NOMO-1 (cell line): ENCODE measurements around the gene SLC6A16.
A peak's percentile ranks its signal among the peaks of the same experiment; 100 is the strongest.
"Not testable (repeated sequence)": the region's sequence is repeated elsewhere in the genome, so short reads cannot be mapped to it uniquely, and the experiment has no call there.

Experiments used
- DNase-seq, 2 experiments: peaks; one replicate each; lab custom pipeline; 2025; ENCODE audit not compliant: unreplicated experiment in 2 of 2; lab: John Stamatoyannopoulos, UW

The SLC6A16 gene

DNA sequence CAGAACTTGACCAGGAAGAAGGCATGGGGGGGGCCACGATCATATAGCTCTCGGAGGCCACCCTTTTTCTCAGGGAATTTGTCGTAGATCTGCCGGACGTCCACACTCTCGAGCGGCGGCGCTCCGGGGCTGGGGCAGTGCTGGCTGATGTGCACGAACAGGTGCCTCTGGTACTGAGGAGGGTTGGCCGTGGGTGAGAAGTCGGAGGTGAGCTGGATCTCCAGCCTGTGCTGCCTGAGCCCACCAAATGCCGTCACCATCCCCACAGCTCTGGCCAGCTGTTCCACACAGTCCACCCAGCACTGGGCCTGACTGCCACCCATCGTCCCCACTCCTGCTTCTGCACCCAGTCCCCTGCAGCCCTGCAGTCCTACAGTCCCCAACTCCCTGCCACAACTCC, 22.2 kb upstream of the SLC6A16 start:
- no peak for DNase-seq

DNA sequence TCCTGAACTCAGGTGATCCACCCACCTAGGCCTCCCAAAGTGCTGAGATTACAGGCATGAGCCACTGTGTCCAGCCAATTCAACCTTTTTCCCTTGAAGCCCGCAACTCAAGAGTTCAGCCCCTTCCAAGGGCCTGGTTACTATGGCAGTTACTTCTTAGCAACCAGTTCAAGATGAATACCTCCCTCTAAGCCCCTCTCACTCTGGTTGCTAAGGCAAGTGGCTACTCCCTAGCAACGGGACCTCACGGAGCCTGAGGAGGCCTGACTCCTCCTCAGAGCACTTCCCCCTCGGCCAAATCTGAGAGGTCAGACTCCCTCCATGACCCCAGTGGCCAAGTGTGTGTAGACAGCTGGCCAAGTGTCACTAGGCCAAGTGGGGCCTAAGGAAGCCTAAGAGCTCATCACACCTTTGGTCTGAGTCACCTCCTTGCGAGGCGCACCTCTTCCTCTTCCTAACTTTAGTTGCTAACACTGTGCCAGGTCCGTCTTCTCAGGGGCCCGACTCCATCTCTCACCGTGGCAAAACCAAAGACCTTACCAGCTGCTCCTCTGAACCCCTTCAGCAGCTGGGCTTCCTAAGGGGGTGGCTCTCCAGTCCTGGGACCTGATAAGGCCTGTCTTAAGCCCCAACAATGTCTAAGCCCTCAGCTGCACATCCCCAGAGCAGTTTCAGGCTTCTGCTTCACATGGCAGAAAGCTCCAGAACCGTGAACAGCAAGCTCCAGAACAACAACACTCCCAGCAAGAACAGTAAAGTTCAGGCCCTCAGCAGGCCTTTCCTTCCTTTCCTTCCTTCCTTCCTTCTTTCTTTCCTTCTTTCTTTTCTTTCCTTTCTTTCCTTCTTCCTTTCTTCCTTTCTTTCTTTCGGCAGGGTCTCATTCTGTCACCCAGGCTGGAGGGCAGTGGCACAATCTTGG, 19.8 kb upstream of the SLC6A16 start:
- DNase-seq: no peak

DNA sequence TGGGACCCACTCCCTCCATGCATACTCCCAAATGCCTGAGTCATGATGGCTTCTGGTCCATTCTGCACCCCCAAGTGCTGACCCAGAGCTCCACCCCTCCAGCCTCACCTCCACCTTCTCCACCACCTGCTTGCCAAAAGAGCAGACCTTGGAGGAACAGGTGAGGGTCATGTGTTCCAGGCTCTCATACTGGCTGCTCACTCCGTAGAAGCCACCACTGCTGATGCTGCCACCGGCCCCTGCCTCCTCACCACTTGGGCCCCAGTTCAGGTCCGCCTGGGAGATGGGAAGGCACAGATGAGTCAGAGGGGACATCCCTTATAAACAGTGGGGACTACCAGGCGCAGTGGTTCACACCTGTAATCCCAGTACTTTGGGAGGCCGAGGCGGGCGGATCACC, 18.1 kb upstream of the SLC6A16 start:
- DNase-seq: no peak

DNA sequence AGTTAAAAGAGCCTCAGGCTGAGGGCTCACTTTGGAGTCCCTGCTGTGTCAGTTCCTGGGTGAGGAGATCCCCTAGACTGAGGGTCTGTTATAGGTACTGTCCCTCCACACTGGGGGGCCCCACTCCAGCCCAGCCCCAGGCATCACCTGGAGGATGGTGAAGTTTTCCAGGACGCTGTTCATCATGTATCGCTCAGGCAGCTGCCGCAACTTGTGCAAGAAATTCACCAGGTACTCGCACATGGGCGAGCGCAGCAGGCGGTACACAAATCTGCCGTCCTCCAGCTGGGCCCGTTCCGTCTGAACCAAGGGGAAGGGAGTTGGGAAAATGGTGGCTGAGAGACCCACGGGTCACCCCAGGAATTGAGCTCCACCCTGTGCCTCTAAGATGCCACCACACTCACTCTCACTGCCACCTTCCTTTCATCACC, 17.3 kb upstream of the SLC6A16 start:
- DNase-seq: no peak

DNA sequence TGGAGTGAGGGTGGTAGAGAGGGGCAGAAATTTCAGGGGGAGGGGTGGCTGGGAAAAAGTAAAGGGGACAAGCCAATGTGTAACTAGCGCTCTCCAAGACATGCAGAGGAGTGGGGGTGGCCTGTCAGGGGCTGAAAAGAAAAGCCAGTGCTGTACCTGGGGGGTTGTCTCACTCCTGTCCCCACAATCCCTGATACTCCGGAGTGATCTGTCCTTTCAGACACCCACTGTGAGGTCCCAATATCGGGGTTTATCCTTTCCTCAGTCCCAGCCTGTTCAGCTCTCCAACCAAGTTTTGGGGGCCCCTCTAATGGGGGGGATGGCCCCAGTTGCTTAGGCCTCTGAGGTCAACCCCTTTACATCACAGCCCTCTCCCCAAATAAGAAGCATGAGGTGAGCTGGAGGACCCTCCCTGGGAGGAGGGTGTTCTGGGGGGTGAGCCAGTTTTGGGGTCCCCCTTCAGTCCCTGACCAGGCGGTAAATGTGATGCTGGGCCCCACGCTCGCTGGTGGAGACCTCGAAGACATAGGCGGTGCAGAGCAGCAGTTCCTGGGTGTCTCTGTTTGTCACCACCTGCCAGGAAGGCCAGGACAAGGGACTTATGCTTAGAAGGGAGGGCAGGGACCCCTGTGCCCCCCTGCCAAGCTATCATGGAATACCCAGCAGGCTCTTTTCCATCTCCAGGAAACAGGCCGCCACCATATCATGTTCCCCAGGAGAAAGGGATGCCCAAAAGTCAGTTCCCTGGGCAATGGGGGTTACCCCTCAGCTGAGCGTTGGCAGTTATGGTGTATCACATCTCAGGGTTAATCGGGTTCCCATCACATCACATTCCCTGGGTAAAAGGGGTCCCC, 16.1 kb upstream of the SLC6A16 start:
- no peak for DNase-seq

DNA sequence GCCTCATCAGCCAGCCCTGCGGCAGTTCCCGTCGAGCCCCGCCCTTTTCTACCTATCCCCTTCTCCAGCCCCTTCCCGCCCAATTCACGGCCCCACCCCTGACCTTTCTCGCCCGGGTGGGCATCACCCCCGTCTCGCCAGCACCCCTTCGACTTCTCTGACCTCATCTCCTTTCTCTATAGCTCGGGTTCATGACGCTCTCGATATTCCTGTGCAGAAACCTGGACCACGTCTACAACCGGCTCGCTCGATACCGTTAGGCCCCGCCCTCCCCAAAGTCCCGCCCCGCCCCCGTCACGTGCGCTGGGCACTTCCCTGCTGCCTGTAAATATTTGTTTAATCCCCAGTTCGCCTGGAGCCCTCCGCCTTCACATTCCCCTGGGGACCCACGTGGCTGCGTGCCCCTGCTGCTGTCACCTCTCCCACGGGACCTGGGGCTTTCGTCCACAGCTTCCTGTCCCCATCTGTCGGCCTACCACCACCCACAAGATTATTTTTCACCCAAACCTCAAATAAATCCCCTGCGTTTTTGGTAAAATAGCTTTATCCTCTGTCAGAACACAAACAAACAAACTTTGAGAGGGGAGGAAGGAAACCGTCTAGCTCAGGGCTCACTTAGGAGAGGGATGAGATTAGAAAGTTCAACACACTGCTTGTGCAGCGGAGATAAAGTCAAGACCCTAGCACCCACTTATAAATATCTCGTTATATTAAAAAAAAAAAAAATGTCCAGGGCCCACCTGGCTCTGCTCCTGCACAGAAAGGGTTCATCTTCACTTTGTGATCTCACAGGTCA, 15.3 kb upstream of the SLC6A16 start:
- no peak for DNase-seq

DNA sequence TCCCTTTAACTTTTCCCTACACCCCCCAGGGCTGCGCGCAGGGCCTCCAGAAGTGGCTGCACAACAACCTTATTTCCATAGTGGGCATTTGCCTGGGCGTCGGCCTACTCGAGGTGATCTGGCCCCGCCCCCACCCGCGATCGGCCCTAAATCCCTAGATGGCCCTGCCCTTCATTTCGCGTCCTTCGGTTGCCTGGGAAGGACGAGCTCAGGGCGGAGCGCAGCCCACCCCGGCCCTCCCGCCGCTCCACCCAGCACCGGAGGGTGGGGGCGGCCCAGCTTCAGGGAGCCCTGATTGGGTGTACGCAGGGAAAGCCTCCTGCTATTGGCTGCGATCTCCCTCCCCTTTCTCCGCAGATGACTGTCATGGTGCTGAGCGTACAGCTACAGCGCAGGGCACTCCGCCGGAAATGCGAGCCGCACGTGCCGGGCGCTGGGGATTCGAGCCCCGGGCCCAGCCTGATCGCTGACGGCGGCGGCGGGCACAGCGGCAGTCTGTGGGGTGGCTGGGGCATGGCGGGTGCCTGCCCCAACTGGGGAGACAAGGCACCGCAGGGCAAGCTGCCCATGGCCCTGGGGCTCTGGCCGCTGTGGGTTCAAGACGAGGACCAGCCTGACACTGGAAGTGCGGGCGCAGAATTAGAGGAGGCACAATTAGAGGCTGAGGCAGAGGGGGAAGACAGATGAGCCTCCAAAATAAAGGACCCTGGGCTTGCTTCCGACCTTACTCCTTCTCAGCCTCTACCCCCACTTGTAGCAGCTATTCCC, 14.5 kb upstream of the SLC6A16 start:
- no peak for DNase-seq

DNA sequence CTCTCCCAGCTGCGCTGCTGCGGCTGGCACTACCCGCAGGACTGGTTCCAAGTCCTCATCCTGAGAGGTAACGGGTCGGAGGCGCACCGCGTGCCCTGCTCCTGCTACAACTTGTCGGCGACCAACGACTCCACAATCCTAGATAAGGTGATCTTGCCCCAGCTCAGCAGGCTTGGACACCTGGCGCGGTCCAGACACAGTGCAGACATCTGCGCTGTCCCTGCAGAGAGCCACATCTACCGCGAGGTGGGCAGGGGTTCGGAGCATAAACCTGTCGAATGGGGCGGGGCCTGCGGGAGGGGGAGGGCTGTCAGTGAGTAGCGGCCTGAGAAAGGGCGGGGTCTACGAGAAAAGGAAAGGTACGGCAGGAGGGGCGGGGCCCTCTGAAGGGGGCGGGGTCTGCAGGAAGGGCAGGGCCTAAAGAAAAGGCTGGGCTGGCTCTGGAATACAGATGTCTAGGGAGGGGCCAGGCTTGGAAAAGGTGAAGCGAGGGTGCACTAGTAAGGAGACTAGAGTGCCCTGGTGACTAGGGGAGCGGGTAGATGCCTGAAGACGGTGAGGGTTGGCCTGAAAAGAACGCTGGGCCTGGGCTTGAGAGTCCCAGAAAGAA, 13.8 kb upstream of the SLC6A16 start:
- no peak for DNase-seq

DNA sequence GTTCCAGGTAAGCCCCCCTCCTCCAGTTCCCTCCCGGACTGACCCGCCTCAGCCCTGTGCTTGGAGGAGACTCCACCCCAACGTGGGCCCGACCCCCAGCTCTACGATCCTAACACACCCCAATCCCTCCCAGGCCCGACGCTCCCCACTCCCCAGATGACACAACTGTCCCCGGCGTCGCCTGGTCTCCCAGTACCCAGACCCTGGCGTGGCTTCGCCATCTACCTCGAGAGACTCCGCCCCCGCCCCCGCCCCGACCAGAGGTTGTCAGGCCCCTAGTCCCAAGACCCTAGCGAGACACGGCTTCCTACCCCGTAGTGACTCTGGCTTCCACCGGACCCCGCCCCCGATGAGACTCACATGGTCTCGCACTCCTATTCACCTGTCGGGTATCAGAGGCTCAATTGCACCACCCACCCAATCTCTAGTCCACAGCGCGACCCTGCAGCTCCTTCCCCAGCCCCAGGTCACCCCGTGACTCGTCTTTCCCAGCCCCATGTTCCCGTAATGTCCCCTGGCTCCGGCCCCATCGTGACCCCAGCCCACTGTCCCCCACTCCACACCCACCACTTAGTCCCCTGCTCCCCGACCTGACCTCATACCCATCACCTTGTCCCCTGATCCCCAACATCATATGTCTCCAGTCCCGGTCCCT, 13.2 kb upstream of the SLC6A16 start:
- DNase-seq: no peak

DNA sequence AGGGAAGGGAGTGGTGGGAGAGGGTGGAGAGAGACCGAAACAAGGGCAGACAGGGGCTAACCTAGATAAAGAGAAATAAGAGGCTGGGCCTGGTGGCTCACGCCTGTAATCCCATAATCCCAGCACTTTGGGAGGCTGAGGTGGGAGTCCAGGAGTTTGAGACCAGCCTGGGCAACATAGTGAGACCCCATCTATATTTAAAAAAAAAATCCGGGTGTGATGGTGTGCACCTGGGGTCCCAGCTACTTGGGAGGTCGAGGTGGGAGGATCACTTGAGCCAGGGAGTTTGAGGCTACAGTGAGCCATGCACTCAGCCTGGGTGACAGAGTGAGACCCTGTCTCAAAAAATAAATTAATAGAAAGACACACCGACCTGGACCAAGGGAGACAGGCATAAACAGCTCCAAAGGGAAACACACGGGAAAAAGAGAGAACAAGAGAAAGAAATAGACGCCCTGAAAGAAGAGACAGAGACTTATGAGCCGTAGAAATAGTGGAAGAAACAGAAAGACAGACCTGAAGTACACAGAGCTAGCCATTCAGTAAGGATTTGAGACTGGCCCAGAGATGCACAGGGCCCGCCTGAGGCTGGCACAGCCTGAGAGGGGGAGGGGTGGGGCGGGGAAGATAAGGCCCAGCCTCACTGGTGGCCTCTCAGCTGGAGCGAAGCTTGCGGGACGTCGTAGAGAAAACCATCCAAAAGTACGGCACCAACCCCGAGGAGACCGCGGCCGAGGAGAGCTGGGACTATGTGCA, 12.5 kb upstream of the SLC6A16 start:
- DNase-seq: no peak

DNA sequence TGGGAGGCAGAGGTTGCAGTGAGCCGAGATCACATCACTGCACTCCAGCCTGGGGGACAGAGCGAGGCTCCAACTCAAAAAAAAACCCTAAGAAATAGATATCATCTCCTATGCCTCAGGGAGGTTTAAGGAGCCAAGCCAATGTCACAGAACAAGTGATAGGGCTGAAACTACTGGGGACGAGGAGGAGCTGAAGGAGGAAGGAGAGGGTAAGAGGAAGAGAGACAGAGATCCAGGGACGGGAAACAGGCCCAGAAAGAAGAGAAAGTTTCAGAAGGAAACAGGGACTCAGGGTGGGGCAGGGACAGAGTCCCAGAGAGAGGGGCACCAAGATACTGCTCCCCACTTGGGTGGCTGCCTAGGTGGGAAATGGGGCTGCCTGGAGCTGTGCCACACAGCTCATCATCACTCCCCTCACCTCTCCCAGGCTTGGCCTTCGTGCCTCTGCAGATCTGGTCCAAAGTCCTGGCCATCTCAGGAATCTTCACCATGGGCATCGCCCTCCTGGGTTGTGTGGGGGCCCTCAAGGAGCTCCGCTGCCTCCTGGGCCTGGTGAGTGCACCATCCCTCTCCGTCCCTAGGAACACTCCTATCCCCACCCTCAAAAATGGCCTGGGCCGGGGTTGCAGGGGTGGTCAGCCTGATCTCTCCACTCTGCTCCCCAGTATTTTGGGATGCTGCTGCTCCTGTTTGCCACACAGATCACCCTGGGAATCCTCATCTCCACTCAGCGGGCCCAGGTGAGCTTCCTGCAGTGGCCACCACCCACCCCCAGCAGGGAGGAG, 11.7 kb upstream of the SLC6A16 start:
- no peak for DNase-seq

DNA sequence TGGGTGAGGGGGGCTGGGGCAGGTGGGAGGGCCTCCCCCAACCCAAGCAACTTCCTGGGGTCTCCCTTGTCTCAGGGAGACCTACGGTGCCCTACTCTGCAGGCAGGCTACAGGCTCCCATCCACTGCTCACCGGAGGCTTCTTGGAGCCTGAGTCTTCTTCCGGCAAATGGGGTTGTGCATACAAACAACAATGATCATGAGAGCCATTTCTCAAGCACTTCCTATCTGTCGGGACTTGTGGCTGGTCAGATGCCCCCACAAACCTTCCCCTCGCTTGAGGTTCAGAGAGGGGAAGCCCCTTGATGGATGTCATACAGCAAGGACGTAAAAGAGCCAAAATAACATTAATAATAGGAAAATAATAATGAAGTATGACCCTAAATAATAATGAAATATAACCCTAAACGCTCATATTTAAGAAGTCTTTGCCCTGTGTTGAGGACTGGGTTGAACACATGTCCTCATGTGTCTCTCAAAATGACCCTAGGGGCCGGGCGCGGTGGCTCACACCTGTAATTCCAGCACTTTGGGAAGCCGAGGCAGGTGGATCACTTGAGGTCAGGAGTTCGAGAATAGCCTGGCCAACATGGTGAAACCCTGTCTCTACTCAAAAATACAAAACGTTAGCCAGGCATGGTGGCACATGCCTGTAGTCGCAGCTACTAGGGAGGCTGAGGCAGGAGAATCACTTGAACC, 10.9 kb upstream of the SLC6A16 start:
- DNase-seq: no peak

DNA sequence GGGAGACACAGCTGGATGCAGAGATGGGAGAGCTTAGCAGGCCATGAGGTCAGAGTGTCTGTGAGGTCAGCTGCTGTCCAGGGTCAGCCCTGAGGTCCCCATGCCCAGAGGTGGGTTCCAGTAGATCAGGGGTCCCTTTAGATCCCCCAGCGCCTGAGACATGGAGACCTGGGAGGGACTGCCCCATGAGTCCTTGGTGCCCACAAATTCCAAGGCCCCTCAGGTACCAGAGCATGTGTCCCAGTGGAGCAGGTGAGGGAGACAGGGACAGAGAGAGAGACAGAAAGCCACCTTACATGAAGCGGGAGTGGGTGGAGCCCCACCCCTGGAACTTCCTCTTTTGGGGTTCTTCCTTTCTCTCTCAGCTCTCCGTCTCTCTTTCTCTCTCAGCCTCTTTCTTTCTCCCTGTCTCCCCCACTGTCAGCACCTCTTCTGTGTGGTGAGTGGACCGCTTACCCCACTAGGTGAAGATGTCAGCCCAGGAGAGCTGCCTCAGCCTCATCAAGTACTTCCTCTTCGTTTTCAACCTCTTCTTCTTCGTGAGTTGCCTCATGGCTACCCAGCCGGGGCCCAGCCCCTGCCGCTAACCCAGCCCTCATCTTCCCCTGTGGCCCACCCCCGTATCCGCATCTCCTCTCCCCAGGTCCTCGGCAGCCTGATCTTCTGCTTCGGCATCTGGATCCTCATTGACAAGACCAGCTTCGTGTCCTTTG, 10.2 kb upstream of the SLC6A16 start, which contains the start of gene CD37:
CD37 (plus strand) TSS at position 336 of the 713 bp plus-strand sequence; CDS start at position 471, 135 bp downstream.
- DNase-seq: peak; percentile 69 to 76

DNA sequence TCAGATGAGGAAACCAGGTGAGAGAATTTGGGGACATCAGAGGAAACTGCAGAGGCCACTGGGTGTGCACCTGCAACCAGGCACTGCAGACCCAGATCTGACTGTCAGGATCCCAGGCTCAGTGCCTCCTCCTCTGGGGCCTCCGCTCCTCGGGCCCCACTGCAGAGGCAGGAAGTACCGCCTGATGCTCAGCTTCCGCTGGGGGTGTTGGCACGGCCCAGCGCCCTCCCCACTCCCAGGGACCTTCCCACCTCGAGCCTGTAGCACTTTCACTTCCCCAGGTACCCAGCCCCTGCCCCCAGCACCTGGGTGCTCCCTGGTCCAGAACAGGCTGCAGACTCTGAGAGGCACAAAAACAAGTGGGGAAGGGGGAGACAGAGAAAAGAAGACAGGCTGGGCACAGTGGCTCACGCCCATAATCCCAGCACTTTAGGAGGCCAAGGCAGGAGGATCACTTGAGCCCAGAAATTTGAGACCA, 8.9 kb upstream of the SLC6A16 start:
- DNase-seq: peak; percentile 62 to 90

DNA sequence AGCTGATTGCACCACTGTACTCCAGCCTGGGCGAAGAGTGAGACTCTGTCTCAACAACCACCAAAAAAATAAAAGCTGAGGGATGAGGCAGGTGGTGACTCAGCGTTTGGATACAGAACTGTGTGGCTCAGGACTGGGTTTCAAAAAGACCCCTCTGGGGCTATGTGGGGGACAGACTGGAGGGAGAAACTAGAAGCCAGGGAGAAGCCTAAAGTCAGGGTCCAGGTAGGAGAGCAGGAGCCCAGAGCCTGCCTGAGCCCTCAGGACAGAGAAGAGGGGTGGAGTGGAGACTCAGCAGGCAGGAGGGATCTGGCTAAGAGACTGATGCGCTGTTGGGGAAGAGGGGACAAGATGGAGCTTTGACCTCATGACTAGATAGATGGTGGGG, 8.4 kb upstream of the SLC6A16 start:
- DNase-seq: peak; percentile 56 to 62

DNA sequence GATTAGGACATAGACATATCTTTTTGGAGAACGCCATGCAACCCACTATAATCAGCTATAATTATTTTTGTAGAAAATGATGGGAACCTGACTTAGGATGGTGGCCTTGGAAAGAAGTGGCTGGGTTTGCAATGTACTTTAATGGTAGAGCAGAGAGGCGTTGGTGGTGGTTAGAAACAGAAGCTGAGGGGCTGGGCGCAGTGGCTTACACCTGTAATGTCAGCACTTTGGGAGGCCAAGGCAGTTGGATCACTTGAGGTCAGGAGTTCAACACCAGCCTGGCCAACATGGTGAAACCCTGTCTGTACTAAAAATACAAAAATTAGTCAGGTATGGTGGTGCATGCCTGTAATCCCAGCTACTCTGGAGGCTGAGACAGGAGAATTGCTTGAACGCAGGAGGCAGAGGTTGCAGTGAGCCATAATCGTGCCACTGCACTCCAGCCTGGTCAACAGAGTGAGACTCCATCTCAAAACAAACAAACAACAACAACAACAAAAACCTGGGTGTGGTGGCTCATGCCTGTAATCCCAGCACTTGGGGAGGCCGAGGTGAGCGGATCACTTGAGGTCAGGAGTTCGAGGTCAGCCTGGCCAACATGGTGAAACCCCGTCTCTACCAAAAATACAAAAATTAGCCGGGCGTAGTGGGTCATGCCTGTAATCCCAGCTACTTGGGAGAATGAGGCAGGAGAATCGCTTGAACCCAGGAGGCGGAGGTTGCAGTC, 7.9 kb upstream of the SLC6A16 start:
- DNase-seq: not testable (repeated sequence)
